HepG2 (cell line): ENCODE data around the gene RASD1. TPM values are rescaled to one million over a fixed set of nuclear protein-coding genes. Genes with fewer than 3 reads are reported as not detected.

Experiments
- ATRX ChIP-seq: sonication (generic); formaldehyde crosslinking; IDR thresholded peaks from 2 replicates; pipeline ENCODE4 v1.4.0; 2020; ENCODE audit warnings: missing genetic modification reagents, borderline replicate concordance
- CHD4 ChIP-seq: fragments of 200-600 bp; sonication (generic); IDR thresholded peaks from 2 replicates; pipeline ENCODE4 v1.7.0; 2017; ENCODE audit warnings: mild to moderate bottlenecking, low read length, borderline replicate concordance
- DR1 ChIP-seq: sonication (generic); formaldehyde crosslinking; IDR thresholded peaks from 2 replicates; pipeline ENCODE4 v1.8.0; 2021; ENCODE audit warnings: mild to moderate bottlenecking, missing genetic modification reagents, inconsistent platforms
- EEA1 ChIP-seq: sonication (generic); formaldehyde crosslinking; IDR thresholded peaks from 2 replicates; pipeline ENCODE4 v1.5.1; 2020; ENCODE audit warnings: mild to moderate bottlenecking, missing genetic modification reagents, borderline replicate concordance
- EHMT2 ChIP-seq: fragments of 200-600 bp; sonication (generic); IDR thresholded peaks from 2 replicates; pipeline ENCODE4 v1.7.0; 2017; ENCODE audit warnings: antibody characterized with exemption, low read depth, low read length, borderline replicate concordance
- HIVEP1 ChIP-seq: sonication (generic); formaldehyde crosslinking; IDR thresholded peaks from 2 replicates; pipeline ENCODE4 v1.4.0; 2020; ENCODE audit warnings: mild to moderate bottlenecking, missing genetic modification reagents
- KDM1A ChIP-seq: IDR thresholded peaks from 2 replicates; pipeline ENCODE4 v1.6.1; 2016; ENCODE audit warnings: missing compliant biosample characterization
- MAFK ChIP-seq, 2 experiments: IDR thresholded peaks in 1 of 2; conservative IDR thresholded peaks in 1 of 2; 2 replicates each; pipeline ENCODE4 v1.6.1; 2011; ENCODE audit warnings: improper control_type of control experiment in 2 of 2, low read length in 2 of 2
- MLXIP ChIP-seq: sonication (generic); formaldehyde crosslinking; IDR thresholded peaks from 2 replicates; pipeline ENCODE4 v1.9.0; 2021; ENCODE audit warnings: missing genetic modification reagents, borderline replicate concordance
- NFKB2 ChIP-seq: sonication (generic); formaldehyde crosslinking; IDR thresholded peaks from 2 replicates; pipeline ENCODE4 v1.4.0; 2020; ENCODE audit warnings: missing genetic modification reagents, borderline replicate concordance
- PCBP2 ChIP-seq: fragments of 200-400 bp; formaldehyde crosslinking; optimal IDR thresholded peaks from 2 replicates; pipeline ENCODE3; 2018; ENCODE audit warnings: low read length, low read depth; ENCODE audit not compliant: poor library complexity, severe bottlenecking
- RERE ChIP-seq: IDR thresholded peaks from 2 replicates; pipeline ENCODE4 v1.6.1; 2016; ENCODE audit warnings: low read depth, missing genetic modification reagents, missing compliant biosample characterization
- YEATS4 ChIP-seq: sonication (generic); formaldehyde crosslinking; IDR thresholded peaks from 2 replicates; pipeline ENCODE4 v1.4.0; 2020; ENCODE audit warnings: missing genetic modification reagents, borderline replicate concordance
- ZMYM3 ChIP-seq: sonication (generic); formaldehyde crosslinking; IDR thresholded peaks from 2 replicates; pipeline ENCODE4 v1.5.1; 2020; ENCODE audit warnings: mild to moderate bottlenecking, missing genetic modification reagents
- ZNF256 ChIP-seq: sonication (generic); formaldehyde crosslinking; conservative IDR thresholded peaks from 2 replicates; pipeline ENCODE4 v1.4.0; 2020; ENCODE audit warnings: missing genetic modification reagents
- ZNF558 ChIP-seq: sonication (generic); formaldehyde crosslinking; IDR thresholded peaks from 2 replicates; pipeline ENCODE4 v1.9.0; 2022; ENCODE audit warnings: mild to moderate bottlenecking, missing genetic modification reagents, borderline replicate concordance
- ZNF580 ChIP-seq: IDR thresholded peaks from 2 replicates; pipeline ENCODE4 v1.6.1; 2016; ENCODE audit warnings: low read depth, borderline replicate concordance
- ZNF616 ChIP-seq: sonication (generic); formaldehyde crosslinking; IDR thresholded peaks from 2 replicates; pipeline ENCODE4 v1.5.0; 2020; ENCODE audit warnings: low read depth, mild to moderate bottlenecking, missing genetic modification reagents
- ZNF678 ChIP-seq: sonication (generic); formaldehyde crosslinking; IDR thresholded peaks from 2 replicates; pipeline ENCODE4 v1.4.0; 2020; ENCODE audit warnings: mild to moderate bottlenecking, missing genetic modification reagents
- polyA plus RNA-seq, 8 experiments: library from polyadenylated mRNA; depleted of rRNA in 3 of 8; stranded (reverse) in 7 of 8; unstranded in 1 of 8; fragments of >200 nt; fragmentation: Illumina TruSeq in 4 of 8; extraction: Trizol in 4 of 8; gene quantifications; 2 replicates each; pipeline versions ENCODE4 v1.2.1 to v1.2.3, GENCODE V29; 2011 to 2016; ENCODE audit warnings: low read depth in 4 of 8, missing spikeins in 1 of 8, mixed read lengths in 1 of 8; ENCODE audit not compliant: insufficient read depth in 1 of 8
- total RNA-seq, 5 experiments: library from RNA; depleted of rRNA; stranded (reverse); fragments of >200 nt; fragmentation: Illumina TruSeq; extraction: Trizol; gene quantifications; 2 replicates each; pipeline ENCODE4 v1.2.3, GENCODE V29; 2016; ENCODE audit warnings: low read depth in 1 of 5

RASD1 gene
- total and polyA plus RNA-seq, 2 of the 13 experiments (the other 11 are each of a cell fraction or from before 2014, with no cell fraction given) = 1.6 to 4.2 TPM

- TF ChIP-seq MLXIP (CRISPR knock-in tag) (no peak), HIVEP1 (CRISPR knock-in tag) (0 out of 2 replicates have a peak, but pooled peaks have one; percentile 34), KDM1A (no peak; the same call in 1 of the 2 replicates), NFKB2 (CRISPR knock-in tag) (no peak), MAFK (conservative IDR thresholded peaks at IDR 0.05 in 1 of 2, IDR thresholded peaks at IDR 0.05 in 1 of 2; ENCODE audit: low read length in 2 of 2) (no peak), ZNF678 (CRISPR knock-in tag) (no peak), CHD4 (peak; percentile 78; the same call in 1 of the 2 replicates), ZNF256 (0 out of 2 replicates have a peak, but pooled peaks have one; percentile 29), ZMYM3 (CRISPR knock-in tag) (peak; percentile 97), RERE (CRISPR knock-in tag) (peak; percentile 99), EHMT2 (peak; percentile 18; the same call in 1 of the 2 replicates), ATRX (no peak), YEATS4 (peak; percentile 62; the same call in 1 of the 2 replicates), PCBP2 (no peak), ZNF558 (peak; percentile 89; the same call in 1 of the 2 replicates), DR1 (no peak; the same call in 1 of the 2 replicates), ZNF580 (CRISPR knock-in tag) (peak; percentile 80), EEA1 (CRISPR knock-in tag) (no peak), ZNF616 (no peak)
These were observed 37.8 kb upstream of the RASD1 start (continued) for GRCh38 chr17:17533901-17534441.
